Panc1 (cell line): ENCODE measurements around the gene ASF1A.

Experiments
- CTCF ChIP-seq: fragments of 450-650 bp; IDR thresholded peaks from 2 replicates; pipeline ENCODE4 v1.5.1; 2017; ENCODE audit warnings: mild to moderate bottlenecking
- POLR2AphosphoS5 ChIP-seq: IDR thresholded peaks from 2 replicates; pipeline ENCODE4 v1.6.1; 2012; ENCODE audit warnings: mild to moderate bottlenecking, low read depth, low read length, moderate library complexity
- REST ChIP-seq, 2 experiments: IDR thresholded peaks; 2 replicates each; pipeline ENCODE4 v1.6.1; 2011 to 2012; ENCODE audit warnings: low read depth in 2 of 2, control low read depth in 1 of 2, low read length in 1 of 2, mild to moderate bottlenecking in 1 of 2, moderate library complexity in 1 of 2; ENCODE audit not compliant: insufficient read depth in 1 of 2
- SIN3A ChIP-seq: IDR thresholded peaks from 2 replicates; pipeline ENCODE4 v1.6.1; 2012; ENCODE audit warnings: low read depth, mild to moderate bottlenecking, low read length, moderate library complexity, borderline replicate concordance; ENCODE audit not compliant: insufficient read depth

DNA sequence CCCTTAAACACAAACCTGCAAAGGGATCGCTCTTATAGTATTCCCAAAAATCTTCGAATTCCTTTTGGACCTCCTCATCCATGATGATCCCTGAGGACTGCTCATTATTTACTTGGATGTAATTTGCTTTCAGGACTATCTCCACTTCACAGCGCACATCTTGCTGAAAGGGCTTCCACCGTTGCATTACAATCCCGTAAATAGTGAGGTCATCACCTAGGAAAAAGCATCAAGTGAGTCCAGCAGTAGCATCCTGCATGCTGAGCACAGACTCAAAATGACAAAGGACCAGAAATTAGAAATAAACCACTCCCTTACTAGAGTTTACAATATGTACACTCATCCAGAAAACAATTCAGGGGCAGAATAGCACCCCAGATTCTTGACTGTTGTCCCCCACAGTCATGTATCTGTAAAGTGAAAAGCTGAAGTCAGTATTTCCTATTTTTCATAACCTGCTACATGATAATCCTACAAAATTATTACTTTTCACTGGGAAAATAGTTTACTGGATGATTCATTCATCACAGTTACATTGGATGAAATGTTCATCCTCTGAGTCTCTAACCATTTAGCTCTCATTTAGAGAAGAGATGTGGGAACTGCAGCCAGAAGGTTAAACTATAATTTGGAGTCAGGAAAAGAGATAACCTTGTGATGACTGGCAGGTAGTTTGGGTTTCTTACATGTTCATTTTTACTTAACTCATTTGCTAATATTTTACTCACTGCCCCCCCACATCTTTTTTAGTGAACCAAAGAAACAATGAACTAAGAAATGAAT lies 23.8 kb downstream of the ASF1A start:
- no peak for TF ChIP-seq POLR2AphosphoS5
- no peak for TF ChIP-seq CTCF
- no peak for TF ChIP-seq SIN3A
- no peak for TF ChIP-seq REST (IDR thresholded peaks at IDR 0.05; ENCODE audit: insufficient read depth in 1 of 2, low read depth in 2 of 2, low read length in 1 of 2)
